ENCODE measurements around the gene ITLN2.
"Not testable (repeated sequence)": the region's sequence is repeated elsewhere in the genome, so short reads cannot be mapped to it uniquely, and the experiment has no call there.

Gene ITLN2

GRCh38 chr1:160935527-160936258 is 18.9 kb downstream of the ITLN2 start:
- Histone ChIP-seq H3K27ac (no peak overlapping the region), H3K27me3 (ENCODE audit: control insufficient read depth, insufficient read depth, low read length) (no peaks in the 10 kb centered on the region), H3K9ac (no peak overlapping the region), H3K4me2 (ENCODE audit: low read length) (no peak overlapping the region), H2AFZ (no peak overlapping the region), H3K36me3 (ENCODE audit: control insufficient read depth, insufficient read depth, low read length) (no peaks in the 10 kb centered on the region), H3K4me3 (ENCODE audit: low read depth, low read length) (no peak overlapping the region), H3K79me2 (no peaks in the 10 kb centered on the region), H3K9me3 (ENCODE audit: control insufficient read depth, low read length) (no peaks in the 10 kb centered on the region), H3K4me1 (no peaks in the 10 kb centered on the region)
- no peak for TF ChIP-seq CTCF (IDR thresholded peaks at IDR 0.05)

- not testable (repeated sequence) for H3K4me2 ChIP-seq (ENCODE audit: low read length); H3K4me3 ChIP-seq (ENCODE audit: low read depth, low read length); H3K36me3 ChIP-seq (ENCODE audit: control insufficient read depth, insufficient read depth, low read length); H3K9ac ChIP-seq; H3K9me3 ChIP-seq (ENCODE audit: control insufficient read depth, low read length); H3K79me2 ChIP-seq; H3K27ac ChIP-seq; H3K27me3 ChIP-seq (ENCODE audit: control insufficient read depth, insufficient read depth, low read length); H3K4me1 ChIP-seq; H2AFZ ChIP-seq
These were observed 21.3 kb downstream of the ITLN2 start for GRCh38 chr1:160933305-160933704.

DNA sequence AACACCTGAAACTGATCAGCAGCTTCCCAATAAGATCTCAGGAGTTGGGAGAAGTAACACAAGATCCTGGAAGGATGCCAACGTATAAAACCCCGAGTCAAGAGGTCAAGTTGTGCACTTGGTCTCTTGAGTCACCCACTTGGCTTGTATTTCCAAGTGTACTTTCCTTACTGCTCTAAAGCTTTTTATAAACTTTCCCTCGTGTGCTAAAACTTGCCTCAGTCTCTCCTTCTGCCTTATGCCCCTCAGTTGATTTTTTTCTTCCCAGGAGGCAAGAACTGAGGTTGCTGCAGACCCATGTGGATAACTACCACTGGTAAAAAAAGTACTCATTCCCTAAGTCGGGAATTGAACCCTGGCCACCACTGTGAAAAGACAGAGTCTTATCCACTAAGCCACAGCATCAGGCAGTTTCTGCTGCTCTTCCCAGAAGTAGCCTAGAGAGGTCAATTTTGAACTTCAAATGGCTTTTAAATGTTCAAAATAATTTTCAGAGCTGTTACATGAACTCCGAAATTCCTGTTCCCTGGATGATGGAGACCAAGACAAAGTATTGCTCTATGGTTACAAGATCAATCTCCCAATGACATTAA is 28.9 kb downstream of the ITLN2 start:
- H3K4me3 ChIP-seq (ENCODE audit: low read depth, low read length), result no peak overlapping the region
- no peaks in the 10 kb centered on the region for H3K27me3 ChIP-seq (ENCODE audit: control insufficient read depth, insufficient read depth, low read length)
- no peaks in the 10 kb centered on the region for H3K9me3 ChIP-seq (ENCODE audit: control insufficient read depth, low read length)
- no peak overlapping the region for H3K4me2 ChIP-seq (ENCODE audit: low read length)
- no peak overlapping the region for H3K27ac ChIP-seq
- H3K9ac ChIP-seq, result no peak overlapping the region
- no peak for TF ChIP-seq CTCF (IDR thresholded peaks at IDR 0.05)
- H3K4me1 ChIP-seq, result no peaks in the 10 kb centered on the region
- no peaks in the 10 kb centered on the region for H3K79me2 ChIP-seq
- no peak overlapping the region for H2AFZ ChIP-seq
- no peaks in the 10 kb centered on the region for H3K36me3 ChIP-seq (ENCODE audit: control insufficient read depth, insufficient read depth, low read length)

DNA sequence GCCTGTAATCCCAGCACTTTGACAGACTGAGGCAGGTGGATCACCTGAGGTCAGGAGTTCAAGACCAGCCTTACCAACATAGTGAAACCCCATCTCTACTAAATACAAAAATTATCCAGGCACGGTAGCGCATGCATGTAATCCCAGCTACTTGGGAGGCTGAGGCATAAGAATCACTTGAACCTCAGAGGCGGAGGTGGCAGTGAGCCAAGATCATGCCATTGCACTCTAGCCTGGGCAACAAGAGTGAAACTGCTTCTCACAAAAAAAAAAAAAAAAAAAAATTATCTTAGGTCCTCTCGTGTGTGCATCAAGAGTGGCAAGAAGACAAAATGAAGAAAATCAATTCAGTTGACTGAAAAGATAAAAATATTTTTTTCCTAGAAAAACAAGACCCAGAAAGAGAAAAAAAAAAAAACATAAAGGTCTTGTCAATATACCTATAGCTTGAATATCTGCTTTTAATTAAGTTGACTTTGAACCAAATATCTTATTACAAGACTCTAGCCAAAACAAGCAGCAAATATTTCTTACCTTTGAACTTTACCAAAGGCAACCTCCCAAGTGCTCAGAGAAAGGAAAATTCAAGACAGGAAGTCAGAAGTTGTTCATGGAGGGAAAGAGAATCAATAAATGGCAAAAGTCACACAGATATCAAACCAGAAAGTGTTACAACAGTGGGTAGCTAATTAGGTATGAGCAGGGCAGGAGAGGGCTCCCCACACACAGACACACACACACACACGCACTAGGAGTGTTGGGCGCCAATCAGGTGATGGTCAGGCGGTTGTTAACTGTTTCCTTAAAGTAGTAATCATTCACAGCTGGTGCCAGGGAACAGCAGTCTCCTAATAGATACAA is 29.6 kb downstream of the ITLN2 start:
- Histone ChIP-seq H3K9me3 (ENCODE audit: control insufficient read depth, low read length) (no peaks in the 10 kb centered on the region), H3K4me2 (ENCODE audit: low read length) (no peak overlapping the region), H3K79me2 (no peaks in the 10 kb centered on the region), H2AFZ (no peak overlapping the region), H3K27ac (no peak overlapping the region), H3K9ac (no peak overlapping the region), H3K4me1 (no peaks in the 10 kb centered on the region), H3K4me3 (ENCODE audit: low read depth, low read length) (no peak overlapping the region), H3K27me3 (ENCODE audit: control insufficient read depth, insufficient read depth, low read length) (no peaks in the 10 kb centered on the region), H3K36me3 (ENCODE audit: control insufficient read depth, insufficient read depth, low read length) (no peaks in the 10 kb centered on the region)
- TF ChIP-seq CTCF (IDR thresholded peaks at IDR 0.05), result no peak

DNA sequence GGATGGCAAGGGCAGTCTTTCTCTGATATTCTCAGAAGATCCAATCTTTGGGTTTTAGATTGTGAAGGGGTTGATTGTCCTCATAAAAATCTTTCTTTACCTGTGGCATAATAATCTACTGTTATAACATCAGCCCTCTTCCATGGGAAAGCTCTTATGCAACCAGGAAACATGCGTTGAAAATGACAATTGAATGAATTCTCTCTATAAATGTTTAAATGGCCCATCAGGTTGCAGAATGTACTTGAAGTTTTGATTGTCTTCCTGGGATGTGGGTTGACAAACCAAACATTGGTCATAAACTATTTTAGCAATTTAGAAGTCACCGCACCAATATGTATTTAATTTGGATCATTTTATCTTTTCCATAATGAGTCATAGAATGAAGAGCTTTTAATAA is 37.9 kb downstream of the ITLN2 start:
- Histone ChIP-seq H3K4me3 (ENCODE audit: low read depth, low read length) (no peak overlapping the region), H3K9ac (no peak overlapping the region), H3K79me2 (no peaks in the 10 kb centered on the region), H3K4me1 (no peaks in the 10 kb centered on the region), H3K4me2 (ENCODE audit: low read length) (no peak overlapping the region), H3K27me3 (ENCODE audit: control insufficient read depth, insufficient read depth, low read length) (no peaks in the 10 kb centered on the region), H3K27ac (no peak overlapping the region), H3K9me3 (ENCODE audit: control insufficient read depth, low read length) (no peaks in the 10 kb centered on the region), H2AFZ (no peak overlapping the region), H3K36me3 (ENCODE audit: control insufficient read depth, insufficient read depth, low read length) (no peaks in the 10 kb centered on the region)
- TF ChIP-seq CTCF (IDR thresholded peaks at IDR 0.05), result no peak

DNA sequence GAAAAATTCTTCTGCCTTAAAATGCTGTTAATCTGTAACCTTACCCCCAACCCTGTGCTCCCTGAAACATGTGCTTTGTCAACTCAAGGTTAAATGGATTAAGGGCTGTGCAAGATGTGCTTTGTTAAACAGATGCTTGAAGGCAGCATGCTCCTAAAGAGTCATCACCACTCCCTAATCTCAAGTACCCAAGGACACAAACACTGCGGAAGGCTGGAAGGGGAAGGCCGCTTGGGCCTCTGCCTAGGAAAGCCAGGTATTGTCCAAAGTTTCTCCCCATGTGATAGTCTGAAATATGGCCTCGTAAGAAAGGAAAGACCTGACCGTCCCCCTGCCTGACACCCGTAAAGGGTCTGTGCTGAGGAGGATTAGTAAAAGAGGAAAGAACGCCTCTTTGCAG is 41.4 kb downstream of the ITLN2 start:
- H3K79me2 ChIP-seq; H2AFZ ChIP-seq; H3K9ac ChIP-seq; H3K4me2 ChIP-seq (ENCODE audit: low read length); H3K27ac ChIP-seq; H3K9me3 ChIP-seq (ENCODE audit: control insufficient read depth, low read length); H3K4me1 ChIP-seq; H3K36me3 ChIP-seq (ENCODE audit: control insufficient read depth, insufficient read depth, low read length); H3K4me3 ChIP-seq (ENCODE audit: low read depth, low read length); H3K27me3 ChIP-seq (ENCODE audit: control insufficient read depth, insufficient read depth, low read length): not testable (repeated sequence)
